GM18505 (cell line): Measurements from ENCODE around the gene SMKR1.
"Not testable (repeated sequence)": the region's sequence is repeated elsewhere in the genome, so short reads cannot be mapped to it uniquely, and the experiment has no call there.

Source experiments
- ATAC-seq: cut with Tn5 transposase; IDR thresholded peaks from one replicate; pipeline ENCODE4 v1.9.1; 2021; ENCODE audit not compliant: unreplicated experiment
- POLR2A ChIP-seq: IDR thresholded peaks from 4 replicates; pipeline ENCODE4 v1.6.1; 2011; ENCODE audit warnings: borderline replicate concordance; ENCODE audit not compliant: insufficient read depth, insufficient read length; ENCODE audit errors: extremely low read depth

Gene SMKR1

DNA sequence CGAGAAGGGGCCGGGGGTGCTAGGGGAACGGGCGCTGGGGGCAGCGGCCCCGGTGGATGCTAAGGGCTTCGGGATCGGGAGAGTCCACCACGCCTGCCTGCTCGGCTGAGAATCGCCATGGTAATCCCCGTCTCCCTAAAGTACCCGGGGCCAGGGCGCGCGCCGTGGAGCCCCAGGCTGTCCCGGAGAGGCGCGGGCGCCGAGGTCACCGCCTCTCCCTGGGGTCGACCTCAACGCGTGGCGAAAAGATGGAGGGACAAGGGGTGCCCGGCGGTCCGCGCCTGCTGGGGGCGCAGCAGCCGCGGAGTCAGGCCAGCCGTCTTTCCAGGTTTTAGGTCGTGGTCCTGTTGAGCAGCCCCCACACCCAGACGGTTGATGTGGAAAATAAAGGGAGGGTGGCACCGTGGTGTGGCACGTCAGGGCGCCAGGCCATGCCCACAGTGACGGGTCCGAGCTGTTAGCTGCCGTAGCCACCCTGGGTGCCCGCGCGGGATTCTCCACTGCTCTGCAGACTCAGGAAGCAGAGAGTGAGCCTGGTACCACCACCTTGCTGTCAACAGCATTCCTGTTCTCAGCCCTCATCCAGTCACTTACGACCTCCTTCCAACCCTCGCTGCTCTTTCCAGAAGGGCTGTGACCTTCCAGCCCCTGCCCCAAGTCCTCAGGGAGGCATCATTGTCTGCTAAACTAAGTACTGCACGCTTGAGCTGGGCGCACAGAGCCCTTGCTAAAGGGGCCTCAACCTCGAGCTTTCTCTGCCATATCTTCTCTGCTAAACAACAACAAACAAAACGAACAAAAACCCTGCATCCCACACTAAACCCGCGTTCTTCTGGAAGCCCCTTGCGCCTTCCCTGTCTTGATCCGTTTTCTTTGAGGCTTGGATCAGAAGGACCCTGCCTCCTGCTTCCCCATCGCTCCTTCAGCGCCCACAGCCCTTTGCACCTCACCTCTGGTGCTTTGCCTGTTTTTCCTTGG is 666 bp downstream of the SMKR1 start:
- no peak for TF ChIP-seq POLR2A
- ATAC-seq: no peak

DNA sequence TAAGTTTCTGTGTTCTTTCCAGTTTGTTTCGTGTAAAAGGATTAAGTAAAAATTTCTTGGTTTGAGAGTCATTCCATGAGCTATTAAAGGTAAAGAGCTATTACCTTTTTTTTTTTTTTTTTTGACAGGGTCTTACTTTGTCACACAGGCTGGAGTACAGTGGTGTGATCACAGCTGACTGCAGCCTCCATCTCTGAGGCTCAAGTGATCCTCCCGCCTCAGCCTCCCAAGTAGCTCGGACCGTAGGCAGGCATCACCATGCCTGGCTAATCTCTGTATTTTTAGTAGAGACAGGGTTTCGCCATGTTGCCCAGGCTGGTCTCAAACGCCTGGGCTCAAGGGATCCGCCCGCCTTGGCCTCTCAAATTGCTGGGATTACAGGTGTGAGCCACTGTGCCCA is 1.4 kb downstream of the SMKR1 start:
- ATAC-seq: no peak
- no peak for TF ChIP-seq POLR2A

DNA sequence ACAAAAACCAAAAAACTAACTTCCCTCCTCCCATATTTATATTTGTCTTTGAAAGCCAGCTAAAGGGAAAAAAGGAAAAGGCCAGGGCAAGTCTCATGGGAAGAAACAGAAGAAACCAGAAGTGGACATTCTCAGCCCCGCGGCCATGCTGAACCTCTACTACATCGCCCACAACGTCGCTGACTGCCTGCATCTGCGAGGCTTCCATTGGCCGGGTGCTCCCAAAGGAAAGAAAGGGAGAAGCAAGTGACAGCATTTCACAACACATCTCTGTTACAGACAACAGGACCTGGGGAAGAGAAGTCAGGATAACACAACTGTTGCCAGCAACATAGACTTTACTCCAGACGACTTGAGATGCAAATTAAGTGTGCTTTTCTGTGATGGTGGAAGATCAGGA is 9.9 kb downstream of the SMKR1 start:
- ATAC-seq: no peak
- no peak for TF ChIP-seq POLR2A

DNA sequence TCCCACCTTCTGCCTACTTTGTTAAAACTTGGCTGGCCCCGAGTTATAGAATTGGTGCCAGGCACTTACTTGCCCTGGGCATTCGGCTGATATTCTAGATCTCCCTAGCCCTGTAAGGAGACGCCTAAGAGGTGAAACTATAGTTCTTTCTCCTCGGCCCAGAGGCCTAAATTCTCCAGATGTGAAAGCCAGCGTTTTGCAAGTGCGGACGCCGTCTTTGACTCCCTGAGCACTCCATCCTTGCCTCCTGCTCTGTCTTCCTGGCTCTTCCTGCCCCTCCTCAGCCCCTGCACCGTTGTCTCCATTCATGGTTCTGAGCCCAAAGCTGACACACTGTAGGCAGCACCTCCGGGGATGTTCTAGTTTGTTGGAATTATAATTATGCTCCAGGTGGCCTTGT is 11.2 kb downstream of the SMKR1 start:
- TF ChIP-seq POLR2A: no peak
- ATAC-seq: no peak

DNA sequence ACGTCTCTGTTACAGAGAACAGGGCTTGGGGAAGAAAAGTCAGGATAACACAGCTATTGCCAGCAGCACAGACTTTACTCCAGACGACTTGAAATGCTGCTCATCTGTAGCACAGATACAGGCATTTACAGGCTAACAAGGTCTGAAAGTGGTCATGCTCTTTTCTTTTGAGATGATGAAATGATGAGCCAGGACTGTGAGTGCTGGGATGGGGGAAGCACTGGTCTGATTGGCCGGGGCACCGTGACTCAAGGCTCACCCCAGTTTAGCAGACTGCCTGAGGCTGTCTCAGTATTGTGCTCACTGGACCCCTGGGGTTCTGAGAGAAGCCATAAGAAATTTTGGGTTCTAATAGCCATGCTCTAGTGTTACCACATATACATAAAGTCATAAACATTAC is 12.4 kb downstream of the SMKR1 start:
- TF ChIP-seq POLR2A: no peak
- no peak for ATAC-seq

DNA sequence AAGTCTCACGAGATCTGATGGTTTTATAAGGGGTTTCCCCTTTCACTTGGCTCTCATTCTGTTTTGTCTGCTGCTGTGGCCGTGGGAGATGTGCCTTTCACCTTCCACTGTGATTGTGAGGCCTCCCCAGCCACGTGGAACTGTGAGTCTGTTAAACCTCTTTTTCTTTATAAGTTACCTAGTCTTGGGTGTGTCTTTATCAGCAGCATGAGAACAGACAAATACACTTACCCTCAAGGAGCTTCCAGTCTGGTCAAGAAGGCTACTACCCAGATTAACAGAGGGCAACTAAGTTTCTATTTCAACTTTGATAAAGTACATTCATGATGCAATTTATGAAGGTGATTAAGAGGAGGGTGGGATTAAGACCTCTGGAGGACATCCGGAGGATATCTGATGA is 13.1 kb downstream of the SMKR1 start:
- TF ChIP-seq POLR2A: no peak
- no peak for ATAC-seq

DNA sequence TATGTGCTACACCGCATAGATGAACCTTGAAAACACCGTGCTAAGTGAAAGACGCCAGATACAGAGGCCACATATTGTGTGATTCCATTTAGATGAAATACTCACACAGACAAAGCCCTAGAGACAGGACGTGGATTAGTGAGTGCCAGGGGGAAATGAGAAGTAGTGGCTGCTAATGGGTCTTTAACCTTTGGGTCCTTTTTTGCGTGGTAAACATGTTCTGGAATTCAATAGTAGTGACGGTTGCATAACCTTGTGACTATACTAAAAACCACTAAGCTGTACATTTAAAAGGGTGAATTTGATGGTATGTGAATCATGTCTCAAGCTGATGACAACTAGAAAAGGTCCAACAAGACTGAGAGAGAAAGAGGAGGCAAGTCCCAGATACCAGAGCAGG is 15.6 kb downstream of the SMKR1 start:
- ATAC-seq: no peak
- no peak for TF ChIP-seq POLR2A

DNA sequence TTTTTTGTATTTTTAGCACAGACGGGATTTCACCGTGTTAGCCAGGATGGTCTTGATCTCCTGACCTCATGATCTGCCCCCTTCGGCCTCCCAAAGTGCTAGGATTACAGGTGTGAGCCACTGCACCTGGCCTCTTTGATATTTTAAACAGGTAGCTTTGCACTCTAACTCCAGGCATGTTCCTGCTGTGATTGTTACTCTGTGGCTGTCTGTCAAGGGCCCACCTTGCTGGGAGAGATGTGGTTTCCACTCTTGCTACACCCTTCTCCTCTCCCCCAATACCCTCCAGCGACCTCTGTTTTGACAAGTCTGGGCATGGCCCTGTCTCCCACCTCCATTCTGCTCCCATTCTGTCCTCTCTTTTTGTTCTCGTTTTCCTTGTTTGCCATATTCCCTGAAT is 17.1 kb downstream of the SMKR1 start:
- TF ChIP-seq POLR2A: no peak
- ATAC-seq: no peak

DNA sequence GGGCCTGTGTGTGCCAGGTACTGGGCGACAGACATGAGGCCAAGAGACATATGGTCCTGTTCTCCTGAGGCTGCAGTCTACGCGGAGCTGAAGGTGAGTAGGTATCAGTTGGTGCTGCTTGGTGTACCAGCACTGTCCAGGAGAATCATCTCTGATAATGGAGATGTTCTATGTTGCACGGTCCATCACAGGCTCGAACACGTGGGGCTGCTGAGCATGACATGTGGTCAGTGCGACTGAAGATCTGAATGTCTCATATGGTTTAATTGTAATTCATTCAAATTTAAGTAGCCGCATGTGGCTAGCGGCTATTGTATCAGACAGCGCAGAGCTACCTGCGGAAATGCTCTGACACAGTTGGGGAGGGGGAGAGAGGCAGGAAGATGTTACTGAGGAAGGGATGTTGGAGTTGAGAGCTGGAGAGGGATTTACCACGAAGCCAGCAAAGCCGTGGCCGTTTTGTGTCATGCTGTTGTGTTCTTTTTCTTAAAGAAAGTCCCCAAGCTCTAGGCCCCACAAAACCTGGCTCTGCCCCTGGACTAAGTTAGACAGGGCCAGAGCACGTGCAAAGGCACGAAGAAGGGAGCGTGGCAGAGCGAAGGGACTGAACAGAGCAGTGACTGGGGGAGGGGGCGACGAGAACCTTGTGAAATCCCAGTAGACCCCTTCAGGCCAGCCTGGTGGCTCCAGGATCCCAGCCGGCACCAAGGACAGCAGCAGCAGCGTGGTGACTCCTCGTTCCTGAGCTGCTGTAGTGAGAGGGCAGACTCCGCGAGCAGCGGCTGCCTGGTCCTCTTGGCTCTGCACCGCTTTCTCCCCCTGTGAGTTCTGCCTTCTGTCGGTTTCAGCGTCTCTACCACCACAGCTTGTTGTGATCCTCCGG is 20.0 kb downstream of the SMKR1 start:
- ATAC-seq: no peak
- TF ChIP-seq POLR2A: no peak

DNA sequence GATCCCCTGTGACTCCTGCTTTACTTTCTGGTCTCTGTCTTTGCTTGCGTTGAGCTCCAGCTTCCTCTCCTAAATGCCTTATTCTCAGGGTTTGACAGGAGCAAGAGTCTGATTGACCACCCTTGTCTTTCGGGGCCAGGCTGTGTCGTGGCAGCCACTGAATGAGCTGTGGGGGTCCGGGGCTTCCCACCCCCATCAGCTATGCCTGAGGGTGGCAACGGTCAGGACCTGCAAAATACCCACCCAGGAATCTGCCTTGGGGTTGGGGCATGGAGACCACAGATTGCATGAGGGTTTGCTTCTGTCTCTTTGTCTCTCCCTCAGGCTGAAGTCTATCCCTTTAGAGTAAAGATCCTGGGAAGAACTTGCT is 20.6 kb downstream of the SMKR1 start:
- TF ChIP-seq POLR2A: no peak
- no peak for ATAC-seq

DNA sequence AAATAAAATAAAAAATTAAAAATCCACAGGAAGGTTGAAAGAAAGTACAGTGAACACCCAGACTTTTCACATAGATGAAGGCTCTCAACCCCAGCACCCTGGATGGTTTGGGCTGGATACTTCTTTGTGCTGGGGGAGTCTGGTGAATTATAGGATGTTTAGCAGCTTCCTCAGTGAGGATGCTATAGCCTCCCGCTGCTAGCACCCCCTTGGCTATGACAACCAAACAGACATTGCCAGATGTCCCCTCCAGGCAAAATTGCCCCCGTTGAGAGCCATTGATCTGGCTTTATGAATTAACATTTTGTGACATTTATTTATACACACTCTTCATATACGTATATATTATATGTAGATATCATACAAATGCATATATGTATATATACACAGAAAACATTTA is 21.6 kb downstream of the SMKR1 start:
- no peak for ATAC-seq
- TF ChIP-seq POLR2A: no peak

DNA sequence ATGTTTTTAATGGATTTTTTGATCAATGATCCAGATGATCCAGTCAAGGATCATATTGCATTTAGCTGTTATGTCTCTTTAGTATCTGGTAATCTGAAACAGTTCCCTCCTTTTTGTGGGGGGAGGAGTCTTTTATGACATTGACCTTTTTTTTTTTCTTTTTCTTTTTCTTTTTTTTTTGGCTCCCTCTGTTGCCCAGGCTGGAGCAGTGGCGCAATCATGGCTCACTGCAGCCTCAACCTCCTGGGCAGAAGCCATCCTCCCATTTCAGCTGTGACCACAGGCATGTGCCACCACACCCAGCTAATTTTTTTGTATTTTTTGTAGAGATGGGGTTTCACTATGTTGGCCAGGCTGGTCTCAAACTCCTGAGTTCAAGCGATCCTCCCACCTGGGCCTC is 22.1 kb downstream of the SMKR1 start:
- not testable (repeated sequence) for ATAC-seq

DNA sequence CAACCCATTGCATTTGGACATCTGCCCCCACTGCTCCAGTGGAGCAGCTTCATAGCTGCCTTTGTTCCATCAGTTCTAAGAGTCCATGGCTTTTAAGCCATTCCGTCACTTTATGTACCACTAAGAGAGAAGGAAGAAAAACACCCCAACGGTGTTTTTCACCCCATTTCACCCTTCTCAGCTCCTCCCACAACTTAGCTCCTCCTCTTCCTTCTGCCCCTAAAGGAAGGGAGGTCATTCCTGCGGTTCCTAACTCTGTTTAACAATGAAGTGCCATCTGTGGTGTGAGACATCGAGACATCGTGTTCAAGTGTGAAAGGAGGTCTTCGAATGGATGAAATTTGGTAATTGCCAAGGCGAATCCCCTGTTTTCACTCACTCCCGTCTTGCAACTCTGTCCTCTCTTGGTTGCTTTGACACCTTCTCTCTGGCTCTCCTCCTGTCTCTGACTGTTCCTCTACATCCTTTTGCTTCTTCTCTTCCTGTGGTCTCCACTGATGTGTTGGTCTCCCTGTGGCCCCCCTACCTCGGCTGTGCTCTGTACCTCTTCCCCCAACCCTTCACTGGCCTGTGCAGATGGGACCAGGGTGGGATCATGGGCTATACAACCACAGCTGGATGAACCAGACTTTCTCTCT is 23.0 kb downstream of the SMKR1 start:
- TF ChIP-seq POLR2A: no peak
- ATAC-seq: no peak
